Measurements from ENCODE around the gene ZNF543. TPM values are rescaled to one million over a fixed set of nuclear protein-coding genes. Genes with fewer than 3 reads are reported as not detected.
"Not testable (repeated sequence)": the region's sequence is repeated elsewhere in the genome, so short reads cannot be mapped to it uniquely, and the experiment has no call there.

Gene ZNF543
- total and polyA plus RNA-seq, 2 of the 13 experiments (the other 11 are each of a cell fraction or from before 2014, with no cell fraction given) = 2.1 to 8.9 TPM

DNA sequence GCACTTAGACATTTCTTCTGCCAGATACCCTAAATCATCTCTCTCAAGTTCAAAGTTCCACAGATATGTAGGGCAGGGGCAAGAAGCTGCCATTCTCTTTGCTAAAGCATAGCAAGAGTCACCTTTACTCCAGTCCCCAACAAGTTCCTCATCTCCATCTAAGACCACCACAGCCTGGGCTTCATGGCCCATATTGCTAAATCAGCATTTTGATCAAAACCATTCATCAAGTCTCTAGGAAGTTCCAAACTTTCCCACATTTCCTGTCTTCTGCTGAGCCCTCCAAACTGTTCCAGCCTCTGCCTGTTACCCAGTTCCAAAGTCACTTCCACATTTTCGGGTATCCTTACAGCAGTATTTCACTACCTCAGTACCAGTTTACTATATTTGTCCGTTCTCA lies 54.4 kb downstream of the ZNF543 start:
- DNase-seq (ENCODE audit: low spot score); H4K20me1 ChIP-seq (ENCODE audit: insufficient read depth, low read length); CTCF ChIA-PET (ENCODE audit: low intra/inter-chr PET ratio, low total read pairs); H2AFZ ChIP-seq (ENCODE audit: low read length); H3K9ac ChIP-seq (ENCODE audit: insufficient read depth, low read depth, low read length); intact Hi-C loops (cut with micrococcal nuclease; ENCODE audit: unreplicated experiment); H3K4me1 ChIP-seq (ENCODE audit: insufficient read depth, low read length); H3K9me3 ChIP-seq (ENCODE audit: low read length); H3K27ac ChIP-seq (ENCODE audit: extremely low read length, insufficient read depth, low read length); H3K79me2 ChIP-seq (ENCODE audit: insufficient read depth, low read length); in situ Hi-C loops (cut with HindIII; ENCODE audit: extremely low pct_ligation_motif_present, low pct_unique_long_range_greater_than_20kb); POLR2A ChIA-PET; H3K4me2 ChIP-seq (ENCODE audit: low read depth, low read length); H3K27me3 ChIP-seq (ENCODE audit: control insufficient read depth in 1 of 2, insufficient read depth in 2 of 2, low read length in 2 of 2); FAIRE-seq; ATAC-seq; BruUV-seq (replicated peaks); H3K4me3 ChIP-seq (replicated peaks in 1 of 3; ENCODE audit: insufficient read depth in 1 of 3, low read depth in 2 of 3, low read length in 3 of 3): not testable (repeated sequence)
- TF ChIP-seq MAFF (IDR thresholded peaks at IDR 0.05; ENCODE audit: low read depth, low read length) (peak; percentile 85), MAFK (conservative IDR thresholded peaks at IDR 0.05 in 1 of 2, IDR thresholded peaks at IDR 0.05 in 1 of 2; ENCODE audit: low read length in 2 of 2) (peak; percentile 89 to 90)
- WGBS (ENCODE audit: low lambda C conversion rate) = 97% methylated on average over 2 of the region's 2 CpGs
- peaks cover 2 to 11% of the 10 kb centered on the region in 2 experiments; a peak in 2 of 5 replicates for H3K36me3 ChIP-seq (replicated peaks in 1 of 2; ENCODE audit: control insufficient read depth in 1 of 2, insufficient read depth in 2 of 2, low read length in 2 of 2)

DNA sequence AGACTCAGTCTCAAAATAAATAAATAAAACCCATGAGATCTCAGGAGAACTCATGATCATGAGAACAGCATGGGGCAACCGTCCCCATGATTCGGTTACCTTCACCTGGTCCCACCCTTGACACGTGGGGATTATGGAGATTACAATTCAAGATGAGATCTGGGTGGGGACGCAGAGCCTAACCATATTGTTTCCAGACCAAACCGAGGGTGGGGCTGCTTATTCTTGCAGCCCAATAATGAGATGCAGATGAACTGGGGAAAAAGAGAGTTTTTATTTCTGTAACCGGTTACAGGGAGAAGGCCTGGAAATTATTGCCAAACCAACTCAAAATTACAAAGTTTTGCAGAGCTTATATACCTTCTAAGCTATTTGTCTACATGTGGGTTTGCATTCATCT lies 55.9 kb downstream of the ZNF543 start:
- ChIA-PET CTCF (ENCODE audit: low intra/inter-chr PET ratio, low total read pairs) (no interaction called here), POLR2A (no interaction called here)
- in situ Hi-C loops (cut with HindIII; ENCODE audit: extremely low pct_ligation_motif_present, low pct_unique_long_range_greater_than_20kb) (no loop called here), intact Hi-C loops (cut with micrococcal nuclease; ENCODE audit: unreplicated experiment) (no loop called here)
- Histone ChIP-seq H3K9me3 (ENCODE audit: low read length) (peaks cover 7% of the 10 kb centered on the region; the same call in 1 of the 2 replicates), H3K4me1 (ENCODE audit: insufficient read depth, low read length) (no peaks in the 10 kb centered on the region), H3K27me3 (ENCODE audit: control insufficient read depth in 1 of 2, insufficient read depth in 2 of 2, low read length in 2 of 2) (no peaks in the 10 kb centered on the region), H3K9ac (ENCODE audit: insufficient read depth, low read depth, low read length) (no peak overlapping the region), H3K79me2 (ENCODE audit: insufficient read depth, low read length) (no peaks in the 10 kb centered on the region), H3K4me2 (ENCODE audit: low read depth, low read length) (no peak overlapping the region), H2AFZ (ENCODE audit: low read length) (no peak overlapping the region), H3K4me3 (replicated peaks in 1 of 3; ENCODE audit: insufficient read depth in 1 of 3, low read depth in 2 of 3, low read length in 3 of 3) (no peak overlapping the region), H4K20me1 (ENCODE audit: insufficient read depth, low read length) (no peaks in the 10 kb centered on the region), H3K27ac (ENCODE audit: extremely low read length, insufficient read depth, low read length) (no peak overlapping the region), H3K36me3 (replicated peaks in 1 of 2; ENCODE audit: control insufficient read depth in 1 of 2, insufficient read depth in 2 of 2, low read length in 2 of 2) (peaks cover 2 to 11% of the 10 kb centered on the region in 2 experiments; a peak in 2 of 5 replicates)
- no TSS peak for BruUV-seq (replicated peaks)
- FAIRE-seq (no peak), DNase-seq (ENCODE audit: low spot score) (no peak), ATAC-seq (no peak)
- TF ChIP-seq ZSCAN29 (CRISPR knock-in tag; conservative IDR thresholded peaks at IDR 0.05) = no peak
- TF ChIP-seq, protein P1, sequence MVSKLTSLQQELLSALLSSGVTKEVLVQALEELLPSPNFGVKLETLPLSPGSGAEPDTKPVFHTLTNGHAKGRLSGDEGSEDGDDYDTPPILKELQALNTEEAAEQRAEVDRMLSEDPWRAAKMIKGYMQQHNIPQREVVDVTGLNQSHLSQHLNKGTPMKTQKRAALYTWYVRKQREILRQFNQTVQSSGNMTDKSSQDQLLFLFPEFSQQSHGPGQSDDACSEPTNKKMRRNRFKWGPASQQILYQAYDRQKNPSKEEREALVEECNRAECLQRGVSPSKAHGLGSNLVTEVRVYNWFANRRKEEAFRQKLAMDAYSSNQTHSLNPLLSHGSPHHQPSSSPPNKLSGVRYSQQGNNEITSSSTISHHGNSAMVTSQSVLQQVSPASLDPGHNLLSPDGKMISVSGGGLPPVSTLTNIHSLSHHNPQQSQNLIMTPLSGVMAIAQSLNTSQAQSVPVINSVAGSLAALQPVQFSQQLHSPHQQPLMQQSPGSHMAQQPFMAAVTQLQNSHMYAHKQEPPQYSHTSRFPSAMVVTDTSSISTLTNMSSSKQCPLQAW (CRISPR knock-in tag; IDR thresholded peaks at IDR 0.05) = no peak
- no peak for TF ChIP-seq CEBPB (IDR thresholded peaks at IDR 0.05; ENCODE audit: borderline replicate concordance, low read depth, low read length)
- no peak for TF ChIP-seq ZNF772 (CRISPR knock-in tag; IDR thresholded peaks at IDR 0.05)
- TF ChIP-seq ZNF256 (CRISPR knock-in tag; conservative IDR thresholded peaks at IDR 0.05) = no peak
- no peak for TF ChIP-seq ZNF605 (CRISPR knock-in tag; IDR thresholded peaks at IDR 0.05)
- TF ChIP-seq ARNTL (CRISPR knock-in tag; IDR thresholded peaks at IDR 0.05) = no peak
- TF ChIP-seq KLF12 (CRISPR knock-in tag; IDR thresholded peaks at IDR 0.05; ENCODE audit: borderline replicate concordance) = no peak
- WGBS (ENCODE audit: low lambda C conversion rate) = 95% methylated on average over 6 of the region's 6 CpGs
